ENCODE data around the gene ANKRD6.
"Not testable (repeated sequence)": the region's sequence is repeated elsewhere in the genome, so short reads cannot be mapped to it uniquely, and the experiment has no call there.

The ANKRD6 gene

GRCh38 chr6:89611666-89612065 is 178.7 kb downstream of the ANKRD6 start:
- no peak for DNase-seq

- peak; percentile 9 for DNase-seq
These were observed 179.2 kb downstream of the ANKRD6 start for GRCh38 chr6:89612121-89612520.

- DNase-seq, result no peak
These were observed 180.8 kb downstream of the ANKRD6 start for GRCh38 chr6:89613790-89614189.

- DNase-seq, result no peak
These were observed 182.9 kb downstream of the ANKRD6 start for GRCh38 chr6:89615882-89616281.

- DNase-seq, result no peak
These were observed 183.6 kb downstream of the ANKRD6 start for GRCh38 chr6:89616531-89616930.

- no peak for DNase-seq
These were observed 185.1 kb downstream of the ANKRD6 start for GRCh38 chr6:89618026-89618425.

GRCh38 chr6:89619567-89619966 is 186.6 kb downstream of the ANKRD6 start:
- no peak for DNase-seq

- no peak for DNase-seq
These were observed 190.8 kb downstream of the ANKRD6 start for GRCh38 chr6:89623749-89624148.

- DNase-seq, result no peak
These were observed 197.5 kb downstream of the ANKRD6 start for GRCh38 chr6:89630488-89630887.

GRCh38 chr6:89636412-89636811 is 203.5 kb downstream of the ANKRD6 start:
- not testable (repeated sequence) for DNase-seq

GRCh38 chr6:89637960-89638319 is 205.0 kb downstream of the ANKRD6 start:
- DNase-seq, result no peak

- DNase-seq, result peak; percentile 91
These were observed 205.6 kb downstream of the ANKRD6 start, which contains the start of gene LYRM2 for GRCh38 chr6:89638320-89639195. TSS of gene LYRM2 (minus strand) at chr6:89638747. CDS start at chr6:89638716, 31 bp downstream.

GRCh38 chr6:89640804-89641203 is 207.9 kb downstream of the ANKRD6 start:
- DNase-seq, result no peak

GRCh38 chr6:89641581-89641980 is 208.6 kb downstream of the ANKRD6 start:
- DNase-seq, result not testable (repeated sequence)

GRCh38 chr6:89642956-89643355 is 210.0 kb downstream of the ANKRD6 start:
- no peak for DNase-seq

GRCh38 chr6:89643406-89643805 is 210.5 kb downstream of the ANKRD6 start:
- DNase-seq, result no peak

GRCh38 chr6:89644864-89645263 is 211.9 kb downstream of the ANKRD6 start:
- DNase-seq, result no peak

GRCh38 chr6:89649682-89650081 is 216.7 kb downstream of the ANKRD6 start:
- DNase-seq, result no peak

- DNase-seq, result no peak
These were observed 217.6 kb downstream of the ANKRD6 start for GRCh38 chr6:89650579-89650978.

GRCh38 chr6:89655122-89655521 is 222.2 kb downstream of the ANKRD6 start:
- no peak for DNase-seq

GRCh38 chr6:89657445-89658158 is 224.7 kb downstream of the ANKRD6 start:
- DNase-seq, result no peak

GRCh38 chr6:89660981-89661380 is 228.0 kb downstream of the ANKRD6 start:
- no peak for DNase-seq

GRCh38 chr6:89661559-89661958 is 228.6 kb downstream of the ANKRD6 start:
- no peak for DNase-seq

GRCh38 chr6:89662659-89663223 is 229.8 kb downstream of the ANKRD6 start:
- no peak for DNase-seq

All from NCI-H146 (cell line).